ENCODE measurements around the gene DYNLL2.
"Not testable (repeated sequence)": the region's sequence is repeated elsewhere in the genome, so short reads cannot be mapped to it uniquely, and the experiment has no call there.

The DYNLL2 gene

GRCh38 chr17:58072862-58073261 is 10.4 kb upstream of the DYNLL2 start:
- DNase-seq (ENCODE audit: low read depth) = no peak

GRCh38 chr17:58073266-58073665 is 10.0 kb upstream of the DYNLL2 start:
- DNase-seq (ENCODE audit: low read depth) = not testable (repeated sequence)

- not testable (repeated sequence) for DNase-seq (ENCODE audit: low read depth)
Measured at GRCh38 chr17:58074406-58074805, 8.8 kb upstream of the DYNLL2 start.

- no peak for DNase-seq (ENCODE audit: low read depth)
Measured at GRCh38 chr17:58079300-58080033, 3.8 kb upstream of the DYNLL2 start.

GRCh38 chr17:58081646-58082340 is 1.4 kb upstream of the DYNLL2 start:
- no peak for DNase-seq (ENCODE audit: low read depth)

GRCh38 chr17:58082341-58082869 is 814 bp upstream of the DYNLL2 start:
- DNase-seq (ENCODE audit: low read depth) = no peak

DNA sequence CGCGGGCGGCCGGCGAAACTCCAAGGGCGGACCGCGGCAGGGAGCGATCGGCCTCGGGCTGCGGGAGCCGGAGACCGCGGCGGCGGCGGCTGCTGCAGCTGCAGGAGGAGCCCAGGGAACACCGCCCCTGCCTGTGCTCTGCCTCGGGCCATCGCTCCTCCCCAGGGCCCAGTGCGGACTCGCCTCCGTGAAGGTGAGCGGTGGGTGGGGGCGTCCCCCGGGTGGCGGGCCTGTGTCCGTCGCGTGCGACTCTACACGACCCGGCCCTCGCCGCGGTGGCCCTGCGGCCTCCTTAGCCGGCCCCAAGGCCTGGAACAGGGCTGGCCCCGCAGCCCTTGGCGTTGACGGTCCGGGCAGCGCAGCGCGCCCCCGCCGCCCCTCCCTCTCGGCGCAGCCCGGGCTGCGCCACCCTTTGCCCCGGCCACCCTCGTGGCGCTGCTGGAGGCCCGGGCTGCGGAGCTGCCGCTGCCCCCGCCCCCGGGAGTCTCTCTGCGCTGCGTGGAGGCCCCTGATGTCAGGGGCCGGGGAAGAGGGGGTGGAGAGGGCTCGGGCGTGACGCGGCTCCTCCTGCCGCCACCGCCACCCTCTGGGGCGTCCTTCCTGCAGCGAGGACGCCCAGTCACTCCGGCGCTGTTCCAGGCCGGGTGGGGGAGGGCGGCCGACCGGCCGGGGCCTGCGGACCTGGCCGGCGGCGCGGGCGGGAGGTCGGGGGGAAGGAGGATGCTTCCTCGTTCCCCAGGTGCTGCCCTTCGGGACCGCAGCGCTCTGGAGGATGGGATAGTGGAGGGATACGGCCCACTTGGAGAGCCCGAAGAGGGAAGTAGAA is 485 bp downstream of the DYNLL2 start:
- DNase-seq (ENCODE audit: low read depth) = peak; percentile 59

- DNase-seq (ENCODE audit: low read depth) = peak; percentile 56
Measured at GRCh38 chr17:58084317-58084981, 1.2 kb downstream of the DYNLL2 start.

- DNase-seq (ENCODE audit: low read depth) = no peak
Measured at GRCh38 chr17:58085039-58085715, 2.0 kb downstream of the DYNLL2 start.

- DNase-seq (ENCODE audit: low read depth) = no peak
Measured at GRCh38 chr17:58086953-58087352, 3.7 kb downstream of the DYNLL2 start.

DNA sequence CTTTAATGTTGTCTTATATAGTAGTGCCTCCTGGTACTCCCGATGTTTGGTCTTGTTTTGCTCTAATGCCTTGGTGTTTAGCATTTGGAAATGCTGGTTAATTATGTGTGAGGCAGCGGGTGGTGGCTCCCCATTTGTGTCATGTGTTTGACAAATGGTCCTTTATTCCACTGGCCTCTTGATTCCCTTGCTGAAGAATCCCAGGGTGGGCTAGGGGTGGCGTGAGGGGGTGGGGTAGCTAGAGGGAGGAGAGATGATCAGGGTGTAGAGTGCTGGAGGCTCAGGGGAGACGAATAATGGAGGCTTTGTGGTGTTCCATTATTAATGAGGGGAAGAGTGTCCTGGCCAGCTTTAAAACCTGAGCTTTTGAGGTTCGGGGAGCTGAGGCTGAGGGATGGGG is 5.4 kb downstream of the DYNLL2 start:
- DNase-seq (ENCODE audit: low read depth) = no peak

DNA sequence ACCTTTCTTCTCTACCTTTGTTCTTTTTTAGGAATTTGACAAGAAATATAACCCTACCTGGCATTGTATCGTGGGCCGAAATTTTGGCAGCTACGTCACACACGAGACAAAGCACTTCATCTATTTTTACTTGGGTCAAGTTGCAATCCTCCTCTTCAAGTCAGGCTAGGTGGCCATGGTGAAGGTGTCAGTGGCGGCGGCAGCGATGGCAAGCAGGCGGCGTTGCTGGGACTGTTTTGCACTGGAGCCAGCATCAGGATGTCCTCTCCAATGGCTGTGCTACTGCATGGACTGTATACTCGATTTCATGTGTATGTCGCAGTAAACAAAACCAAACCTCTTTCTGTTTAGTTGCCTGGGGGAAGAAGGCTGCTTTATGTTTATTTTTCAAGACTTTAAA is 5.9 kb downstream of the DYNLL2 start:
- no peak for DNase-seq (ENCODE audit: low read depth)

- no peak for DNase-seq (ENCODE audit: low read depth)
Measured at GRCh38 chr17:58091024-58091567, 7.9 kb downstream of the DYNLL2 start.

- no peak for DNase-seq (ENCODE audit: low read depth)
Measured at GRCh38 chr17:58092101-58092796, 9.0 kb downstream of the DYNLL2 start.

DNA sequence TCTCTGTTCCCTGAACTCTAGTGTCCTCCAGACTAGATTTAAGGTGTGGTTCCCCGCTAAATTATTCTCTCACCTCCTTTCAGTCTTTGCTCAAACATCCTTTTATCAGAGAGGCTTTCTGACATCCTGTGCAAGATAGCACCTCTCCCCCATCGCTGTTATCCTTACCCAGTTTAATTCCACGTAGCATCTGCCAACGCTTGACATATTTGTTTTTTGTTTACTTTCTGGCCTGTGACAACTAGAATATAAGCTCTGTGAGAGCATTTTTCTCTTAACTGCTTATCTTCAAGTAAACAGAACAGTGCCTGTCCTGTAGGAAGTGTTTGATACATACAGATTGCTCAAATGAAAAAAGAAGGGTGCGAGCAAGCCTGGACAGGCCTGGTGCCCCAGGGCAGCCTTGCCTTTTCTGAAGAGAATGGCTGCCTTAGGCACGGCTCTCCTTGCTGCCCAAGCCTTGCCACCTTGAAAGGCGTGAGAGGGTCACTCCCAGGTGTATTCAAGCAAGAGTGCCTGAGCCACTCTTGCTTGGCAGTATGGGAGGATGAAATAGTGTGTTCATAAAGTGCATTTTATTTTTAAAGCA is 9.7 kb downstream of the DYNLL2 start:
- no peak for DNase-seq (ENCODE audit: low read depth)

GRCh38 chr17:58094118-58094517 is 10.9 kb downstream of the DYNLL2 start:
- DNase-seq (ENCODE audit: low read depth) = no peak

DNA sequence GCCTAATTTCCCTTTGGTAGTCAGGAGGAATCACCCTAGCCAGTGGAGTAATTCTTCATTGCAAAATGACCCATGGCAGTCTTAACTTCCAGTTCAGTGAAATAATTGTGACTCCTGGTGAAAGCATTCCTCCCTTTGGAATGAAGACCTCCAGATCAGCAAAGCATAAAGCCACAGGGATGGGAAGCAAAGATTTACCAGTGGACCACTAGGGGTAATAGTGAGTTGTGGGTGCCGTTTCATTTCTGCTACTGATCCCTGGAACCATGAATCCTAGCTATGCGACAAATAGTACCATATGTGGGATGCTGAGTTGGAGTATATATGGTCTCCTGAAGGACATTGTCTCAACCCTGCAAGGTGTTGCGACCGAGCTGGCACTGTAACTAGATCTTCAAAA is 13.7 kb downstream of the DYNLL2 start:
- DNase-seq (ENCODE audit: low read depth) = no peak

DNA sequence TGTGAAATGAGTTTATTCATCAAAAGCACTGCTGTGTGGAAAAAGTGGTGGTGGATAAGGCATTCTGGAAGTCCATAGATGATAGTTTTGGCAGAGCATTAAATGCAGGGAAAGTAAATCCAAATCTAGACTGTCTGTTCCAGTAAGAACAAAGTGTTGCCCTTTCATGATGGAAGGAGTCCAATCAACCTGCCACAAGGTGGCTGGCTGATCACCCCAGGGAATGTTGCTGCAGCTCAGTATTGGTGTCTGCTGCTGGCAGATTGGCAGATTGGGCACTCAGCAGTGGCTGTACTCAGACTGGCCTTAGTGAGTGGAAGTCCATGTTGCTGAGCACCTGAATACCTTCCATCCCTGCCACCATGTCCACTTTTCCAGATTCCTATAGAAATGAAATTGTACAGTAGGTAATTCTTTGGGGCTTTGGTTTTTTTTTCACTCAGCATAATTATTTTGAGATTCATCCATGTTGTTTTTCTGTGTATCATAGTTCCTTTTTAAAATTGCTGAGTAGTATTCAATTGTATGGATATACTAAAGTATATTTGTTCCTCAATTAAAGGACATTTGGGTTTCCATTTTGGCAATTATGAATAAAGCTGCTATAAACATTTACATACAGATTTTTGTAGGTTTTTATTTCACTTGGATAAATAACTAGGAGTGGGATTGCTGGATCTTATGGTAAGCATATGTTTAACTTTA is 14.3 kb downstream of the DYNLL2 start:
- DNase-seq (ENCODE audit: low read depth) = no peak

DNA sequence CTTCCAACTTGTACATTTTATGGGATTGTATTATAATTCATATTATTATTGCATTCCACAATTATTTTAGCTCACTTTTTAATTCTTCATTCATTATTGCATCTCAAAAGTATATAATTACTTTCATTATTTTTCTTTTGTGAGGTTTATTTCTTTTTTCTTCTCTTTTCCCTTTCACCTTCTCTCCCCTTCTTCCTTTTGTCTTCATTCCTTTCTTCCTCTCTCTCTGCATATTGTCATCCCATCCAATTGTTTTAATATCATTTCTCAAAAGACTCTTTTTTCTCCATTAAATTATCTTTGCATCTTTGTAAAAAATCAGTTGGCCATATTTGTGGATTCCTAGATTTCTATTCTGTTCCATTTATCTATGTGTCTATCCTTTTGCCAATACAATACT is 17.3 kb downstream of the DYNLL2 start:
- DNase-seq (ENCODE audit: low read depth) = no peak
